Central memory CD4-positive, alpha-beta T cell (primary cell): ENCODE results near the gene TRAPPC6A.

Source experiments
- DNase-seq: peaks from one replicate; pipeline ENCODE4 v3.0.0; 2022

The TRAPPC6A gene

DNA sequence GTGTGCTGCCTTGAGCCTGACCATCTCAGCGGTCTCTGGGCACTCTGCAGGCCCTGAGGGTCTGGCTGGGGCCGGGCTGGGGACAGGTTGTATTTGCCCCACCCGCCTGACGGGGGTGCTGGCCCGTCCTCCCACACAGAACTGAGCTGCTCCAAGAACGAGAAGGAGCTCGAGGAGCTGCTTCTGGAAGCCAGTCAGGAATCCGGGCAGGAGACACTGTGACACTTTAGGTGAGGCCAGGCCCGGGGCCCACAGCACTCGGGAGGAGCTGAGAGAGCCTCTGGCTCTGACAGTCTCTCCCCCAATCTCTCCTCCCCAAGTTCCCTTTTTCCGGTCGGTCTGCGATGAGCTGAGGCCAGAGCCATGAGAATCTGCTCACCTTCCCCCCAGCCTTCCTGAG, 31.8 kb downstream of the TRAPPC6A start:
- DNase-seq, result no peak

DNA sequence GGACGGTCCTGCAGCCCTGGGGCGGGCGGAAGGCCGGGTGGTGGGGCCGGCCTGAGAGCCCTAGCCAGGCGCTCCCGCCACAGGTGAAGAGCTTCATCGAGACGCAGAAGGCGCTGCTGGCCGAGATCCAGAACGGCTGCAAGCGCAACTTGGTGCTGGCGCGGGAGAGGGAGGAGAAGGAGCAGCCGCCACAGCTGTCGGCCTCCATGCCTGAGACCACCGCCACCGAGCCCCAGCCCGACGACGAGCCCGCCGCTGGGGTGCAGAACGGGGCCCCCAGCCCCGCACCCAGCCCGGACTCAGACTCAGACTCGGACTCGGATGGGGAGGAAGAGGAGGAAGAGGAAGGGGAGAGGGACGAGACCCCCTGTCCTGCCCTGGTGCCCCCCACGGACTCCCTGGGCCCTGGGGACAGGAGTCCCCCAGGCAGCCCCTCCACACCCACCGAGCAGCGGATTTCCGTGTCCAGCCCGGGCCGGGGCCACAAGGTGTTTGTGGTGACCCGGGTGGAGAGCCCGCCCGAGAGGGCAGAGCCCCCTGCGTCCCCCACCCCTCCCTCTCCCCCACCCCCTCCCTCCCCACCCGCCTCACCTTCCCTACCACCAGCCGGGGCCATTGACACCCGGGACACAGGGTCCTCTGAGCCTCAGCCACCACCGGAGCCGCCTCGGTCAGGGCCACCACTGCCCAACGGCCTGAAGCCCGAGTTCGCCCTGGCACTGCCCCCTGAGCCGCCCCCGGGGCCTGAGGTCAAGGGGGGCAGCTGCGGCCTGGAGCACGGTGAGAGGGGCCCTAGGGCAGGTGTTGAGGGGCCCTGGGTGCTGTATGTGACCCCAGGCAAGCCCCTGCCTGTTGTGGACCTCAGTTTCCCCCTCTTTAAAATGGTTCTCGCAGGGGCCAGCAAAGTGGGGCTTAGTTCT, 32.5 kb downstream of the TRAPPC6A start:
- no peak for DNase-seq

DNA sequence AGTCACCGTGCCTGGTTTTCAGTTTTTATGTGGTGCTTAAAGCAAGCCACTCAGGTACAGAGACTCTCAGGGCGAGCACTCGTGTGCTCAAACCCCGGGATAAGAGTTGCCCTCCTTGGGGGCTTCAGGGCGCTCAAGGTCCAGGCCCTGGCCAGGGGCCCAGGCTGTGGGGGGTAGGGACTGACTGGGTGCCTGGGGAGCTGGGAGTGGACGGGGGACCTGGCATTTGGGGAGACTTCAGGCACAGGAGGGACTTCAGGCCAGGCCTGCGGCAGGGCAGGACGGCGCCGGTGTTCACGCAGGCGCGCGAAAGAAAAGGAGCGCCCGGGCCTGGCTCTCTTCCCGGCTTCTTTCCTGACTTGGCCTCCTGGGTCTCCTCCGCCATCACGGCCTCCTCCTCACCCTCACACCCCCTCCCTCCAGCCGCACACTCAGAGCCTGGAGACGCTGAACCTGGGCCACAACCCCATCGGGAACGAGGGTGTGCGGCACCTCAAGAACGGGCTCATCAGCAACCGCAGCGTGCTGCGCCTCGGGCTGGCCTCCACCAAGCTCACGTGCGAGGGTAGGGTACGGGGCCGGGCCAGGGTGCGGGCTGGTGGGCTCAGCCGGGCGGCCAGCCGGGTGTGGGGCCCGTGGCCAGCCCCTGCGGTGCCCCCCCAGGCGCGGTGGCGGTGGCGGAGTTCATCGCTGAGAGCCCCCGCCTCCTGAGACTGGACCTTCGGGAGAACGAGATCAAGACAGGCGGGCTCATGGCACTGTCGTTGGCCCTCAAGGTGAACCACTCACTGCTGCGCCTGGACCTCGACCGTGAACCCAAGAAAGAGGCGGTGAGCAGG, 33.4 kb downstream of the TRAPPC6A start:
- DNase-seq, result no peak

DNA sequence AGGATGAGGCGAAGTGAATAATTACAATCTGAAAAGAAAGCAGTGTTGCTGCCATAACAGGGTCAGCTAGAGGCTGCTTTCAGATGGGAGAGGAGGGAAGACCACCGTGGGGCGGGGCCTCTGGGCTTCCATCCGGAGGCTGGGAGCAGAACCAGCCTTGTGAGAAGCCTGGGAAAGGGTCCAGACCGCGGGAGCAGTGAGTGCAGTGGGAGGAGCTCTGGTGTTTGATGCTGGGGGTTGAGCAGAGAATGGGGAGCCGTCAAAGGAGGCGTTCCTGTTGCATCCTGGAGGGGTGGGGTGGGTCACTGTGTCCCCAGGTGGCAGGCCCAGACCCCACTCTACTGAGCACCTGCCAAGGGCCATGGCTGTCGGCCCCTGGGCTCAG, 35.3 kb downstream of the TRAPPC6A start:
- DNase-seq, result no peak

DNA sequence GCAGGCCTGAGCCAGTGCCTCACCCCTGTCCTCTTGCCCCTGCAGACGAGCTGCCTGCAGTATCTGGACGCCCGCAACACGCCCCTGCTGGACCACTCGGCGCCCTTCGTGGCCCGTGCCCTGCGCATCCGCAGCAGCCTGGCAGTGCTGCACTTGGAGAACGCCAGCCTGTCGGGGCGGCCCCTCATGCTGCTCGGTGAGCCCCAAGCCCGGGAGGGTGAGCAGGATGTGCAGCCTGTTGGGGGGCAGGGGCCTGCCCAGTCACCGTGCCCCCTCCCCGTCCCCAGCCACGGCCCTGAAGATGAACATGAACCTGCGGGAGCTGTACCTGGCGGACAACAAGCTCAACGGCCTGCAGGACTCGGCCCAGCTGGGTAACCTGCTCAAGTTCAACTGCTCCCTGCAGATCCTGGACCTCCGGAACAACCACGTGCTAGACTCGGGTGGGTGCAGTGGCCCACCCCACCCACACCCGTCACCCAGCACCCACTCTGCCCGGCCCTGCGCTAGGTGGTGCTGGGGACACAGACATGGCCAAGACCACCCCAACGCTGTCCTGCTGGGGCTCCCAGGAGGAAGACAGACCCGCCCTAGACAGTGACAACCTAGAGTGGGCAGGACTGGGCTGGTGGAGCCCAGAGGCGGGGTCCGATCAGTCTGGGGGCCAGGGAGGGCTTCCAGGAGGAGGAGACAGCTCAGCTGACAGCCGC, 35.9 kb downstream of the TRAPPC6A start:
- DNase-seq, result no peak

DNA sequence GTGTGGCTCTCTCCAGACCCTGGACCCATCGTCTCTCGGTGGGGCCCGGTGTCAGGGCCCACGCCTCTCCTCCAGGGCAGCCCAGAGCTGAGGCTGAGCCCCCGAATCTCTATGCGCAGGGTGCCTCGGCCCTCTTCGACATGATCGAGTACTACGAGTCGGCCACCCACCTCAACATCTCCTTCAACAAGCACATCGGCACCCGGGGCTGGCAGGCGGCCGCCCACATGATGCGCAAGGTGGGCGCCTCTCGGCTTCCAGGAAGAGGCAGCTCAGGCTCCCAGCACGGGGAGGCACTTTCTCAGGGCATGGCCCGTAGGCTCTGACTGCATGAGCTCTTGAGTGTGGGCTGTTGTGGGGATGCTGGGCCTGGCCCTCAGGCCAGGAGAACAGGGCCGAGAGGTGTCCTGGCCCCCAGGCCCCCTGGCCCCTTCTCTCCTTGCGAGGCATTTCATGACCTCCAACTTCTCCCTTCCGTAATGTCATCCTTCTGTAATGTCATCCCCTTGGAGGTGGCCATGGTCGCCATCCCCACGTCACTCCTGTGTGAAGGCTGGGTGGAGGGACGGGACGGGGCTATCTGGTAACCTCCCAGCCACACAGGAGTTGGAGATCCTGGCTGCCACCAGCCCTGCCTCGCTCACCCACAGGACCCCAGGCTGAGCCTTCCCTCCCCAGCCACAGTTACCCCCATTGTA, 36.7 kb downstream of the TRAPPC6A start:
- no peak for DNase-seq

DNA sequence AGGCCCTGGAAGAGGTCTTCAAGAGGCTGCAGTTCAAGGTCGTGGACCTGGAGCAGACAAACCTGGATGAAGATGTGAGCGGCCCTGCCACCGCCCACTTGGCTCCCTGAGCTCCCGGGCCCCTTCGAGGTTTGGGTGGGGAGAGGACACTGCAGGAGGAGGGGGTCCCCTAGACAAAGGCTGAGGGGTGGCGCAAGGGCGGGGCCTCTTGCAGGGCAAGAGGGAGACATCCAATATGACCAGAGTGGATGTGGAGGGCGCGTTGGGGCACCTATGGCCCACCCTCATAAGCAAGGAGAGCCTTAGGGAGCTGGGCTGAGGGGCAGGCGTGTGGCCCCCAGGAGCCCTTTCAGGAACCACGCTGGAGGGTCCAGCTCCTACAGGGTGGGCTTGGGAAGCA, 37.5 kb downstream of the TRAPPC6A start:
- DNase-seq, result no peak

DNA sequence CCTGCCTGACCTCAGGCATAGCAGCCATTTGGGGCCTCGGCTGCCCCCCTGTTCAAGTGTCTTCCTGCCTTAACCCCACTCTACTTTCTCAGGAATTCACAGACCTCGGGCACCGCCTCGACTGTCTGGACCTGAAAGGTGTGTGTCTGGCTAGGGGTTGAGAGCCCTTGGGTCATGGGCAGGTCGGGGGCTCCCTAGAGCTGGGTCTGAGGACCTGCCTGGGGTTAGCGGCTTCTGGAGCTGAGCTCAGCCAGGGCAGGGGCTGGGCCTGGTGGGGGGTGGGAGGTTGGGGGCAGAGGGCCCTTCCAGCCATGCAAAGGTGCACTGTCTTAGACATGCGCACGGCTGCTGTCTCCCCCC, 37.9 kb downstream of the TRAPPC6A start:
- DNase-seq, result no peak

DNA sequence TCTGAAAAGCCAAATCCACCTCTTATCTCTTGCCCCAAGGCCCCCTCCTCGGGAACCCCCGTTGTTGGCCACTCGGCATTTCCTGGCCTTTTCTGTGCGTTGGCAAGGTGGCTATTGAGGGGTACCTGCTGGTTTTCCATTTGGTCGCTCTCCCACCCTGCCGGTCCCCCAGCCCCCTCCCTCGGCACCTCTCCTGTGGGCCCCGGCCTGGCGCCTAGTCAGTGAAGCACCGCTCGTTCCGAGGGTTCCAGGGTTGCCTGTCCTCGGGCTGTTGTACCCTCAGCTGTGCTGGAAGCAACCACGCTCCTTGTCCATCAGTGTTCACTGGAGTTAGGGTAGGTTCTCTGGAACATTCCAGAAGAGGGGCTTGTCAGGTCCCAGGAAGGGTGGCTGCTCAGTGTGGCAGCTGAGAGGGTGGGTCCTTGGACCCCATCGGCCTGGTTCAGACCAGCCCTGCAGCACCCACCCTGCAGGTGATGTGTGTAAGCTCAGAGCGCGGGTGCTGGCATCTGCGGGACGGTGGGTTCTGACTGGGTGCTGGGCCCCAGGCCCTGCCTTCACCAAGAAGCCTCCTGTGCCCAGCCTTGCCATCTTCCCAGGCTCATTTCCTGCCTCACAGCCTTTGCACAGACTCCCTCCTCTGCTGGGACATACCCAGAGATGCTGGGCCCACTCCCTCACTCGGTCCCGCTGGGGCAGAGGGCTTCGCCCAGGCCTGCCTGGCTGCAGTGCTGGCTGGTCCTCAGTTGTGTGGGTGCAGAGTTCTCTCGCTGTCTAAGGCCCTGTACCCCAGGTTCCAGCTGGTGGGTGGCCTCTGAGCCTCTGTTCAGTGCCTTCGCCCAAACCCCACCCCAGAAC, 38.5 kb downstream of the TRAPPC6A start:
- DNase-seq, result no peak

DNA sequence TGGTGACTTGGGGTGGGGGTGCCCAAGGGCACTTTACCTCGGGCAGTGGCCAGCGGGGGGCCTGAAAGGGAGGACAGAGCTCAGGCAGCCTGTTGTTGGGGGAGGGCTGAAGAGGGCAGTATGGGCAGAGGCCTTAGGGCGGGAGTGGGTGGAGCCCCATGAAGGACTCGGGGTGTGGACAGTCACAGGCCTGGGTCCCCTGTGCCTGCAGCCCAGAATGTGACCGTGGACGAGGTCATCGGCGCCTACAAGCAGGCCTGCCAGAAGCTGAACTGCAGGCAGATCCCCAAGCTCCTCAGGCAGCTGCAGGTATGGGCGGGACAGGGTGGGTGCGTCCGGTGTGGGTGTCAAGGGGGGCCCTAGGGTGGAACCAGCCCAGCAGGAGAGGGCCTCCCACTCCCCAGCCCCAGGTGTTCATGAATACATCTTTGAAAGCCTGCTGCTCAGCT, 39.7 kb downstream of the TRAPPC6A start:
- DNase-seq, result no peak

DNA sequence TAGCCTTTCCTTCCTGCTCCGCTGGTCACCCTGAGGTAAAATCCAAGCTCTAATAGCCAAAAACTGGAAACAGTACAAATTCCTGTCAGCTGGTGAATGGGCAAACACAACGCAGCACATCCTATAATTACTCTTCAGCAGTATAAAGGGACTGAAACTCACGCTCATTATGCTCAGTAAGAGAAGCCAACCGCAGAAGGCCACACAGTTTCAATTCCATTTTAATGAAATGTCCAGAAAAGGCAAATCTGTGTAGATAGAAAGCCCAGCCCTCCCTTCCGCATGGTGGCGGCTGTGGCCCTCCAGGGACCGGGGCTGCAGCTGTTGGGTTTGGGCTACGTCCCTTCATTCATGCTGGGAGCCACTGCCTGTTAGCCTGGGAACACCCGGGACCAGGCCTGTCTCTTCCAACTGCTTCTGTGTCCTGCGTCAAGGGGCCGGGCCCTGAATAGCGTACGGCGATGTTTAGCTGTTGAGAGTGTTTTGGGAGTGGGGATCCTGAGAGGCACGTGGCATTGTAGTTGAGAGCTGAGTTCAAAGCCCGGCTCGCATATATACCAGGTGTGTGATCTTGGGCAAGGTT, 40.8 kb downstream of the TRAPPC6A start:
- DNase-seq, result no peak

DNA sequence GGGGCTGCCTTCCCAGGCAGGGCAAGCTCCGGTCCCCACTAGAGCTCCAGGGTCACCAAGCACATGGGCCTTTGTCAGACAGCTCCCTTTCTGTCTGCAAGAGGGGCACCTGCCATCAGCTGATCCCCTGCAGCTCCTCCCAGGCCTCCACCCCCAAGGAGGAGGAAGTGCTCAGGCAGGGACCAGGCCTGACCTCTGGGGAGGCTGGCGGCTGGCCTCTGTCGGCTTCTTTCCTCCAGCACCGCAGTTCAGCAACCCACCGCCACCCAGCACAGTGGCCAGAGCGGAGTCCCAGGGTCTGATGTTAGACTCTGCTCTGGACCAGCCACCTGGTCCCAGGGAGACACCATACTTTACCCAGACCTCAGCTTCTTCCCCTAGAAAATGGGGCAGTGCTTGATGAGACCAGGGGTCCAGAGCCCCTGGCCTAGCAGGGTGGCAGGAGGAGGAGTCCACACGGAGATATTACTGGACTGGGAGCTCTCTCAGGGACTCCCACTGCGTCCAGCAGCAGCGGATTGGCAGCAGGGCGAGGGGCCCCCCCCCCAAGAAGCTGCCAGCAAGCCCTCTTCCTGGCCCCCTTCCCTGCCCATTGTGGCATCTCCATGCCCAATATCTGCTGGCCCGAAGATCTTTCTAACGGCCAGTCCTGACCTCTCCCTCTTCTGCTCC, 41.4 kb downstream of the TRAPPC6A start:
- DNase-seq, result no peak

DNA sequence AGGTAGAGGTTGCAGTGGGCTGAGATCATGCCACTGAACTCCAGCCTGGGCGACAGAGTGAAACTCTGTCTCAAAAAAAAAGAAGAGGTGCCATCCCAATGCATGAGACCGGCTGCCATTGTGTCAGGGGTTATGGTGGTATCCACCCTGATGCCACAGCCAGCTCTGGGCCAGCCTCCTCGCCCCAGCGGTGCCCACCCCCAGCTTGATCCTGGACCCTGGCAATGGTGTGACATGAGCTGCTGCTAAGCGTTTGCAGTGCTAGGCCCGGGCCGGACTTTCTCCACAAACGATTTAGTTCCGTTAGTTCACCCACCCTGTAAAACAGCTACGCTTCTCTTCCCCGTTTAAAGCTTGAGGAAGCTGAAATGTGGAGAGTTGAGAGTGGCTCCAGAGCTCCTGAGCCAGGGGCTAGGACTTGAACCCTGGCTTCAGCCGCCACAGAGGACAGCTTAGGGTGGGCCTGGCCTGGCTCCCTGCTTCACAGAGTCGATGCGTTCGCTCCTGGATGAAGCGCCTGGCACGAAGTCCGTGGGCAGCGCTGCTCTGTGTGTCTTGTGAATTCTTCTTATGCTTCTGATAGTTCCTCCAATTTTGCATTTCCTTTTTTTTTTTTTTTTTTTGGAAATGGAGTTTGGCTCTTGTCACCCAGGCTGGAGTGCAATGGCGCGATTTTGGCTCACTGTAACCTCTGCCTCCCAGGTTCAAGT, 42.7 kb downstream of the TRAPPC6A start:
- no peak for DNase-seq

DNA sequence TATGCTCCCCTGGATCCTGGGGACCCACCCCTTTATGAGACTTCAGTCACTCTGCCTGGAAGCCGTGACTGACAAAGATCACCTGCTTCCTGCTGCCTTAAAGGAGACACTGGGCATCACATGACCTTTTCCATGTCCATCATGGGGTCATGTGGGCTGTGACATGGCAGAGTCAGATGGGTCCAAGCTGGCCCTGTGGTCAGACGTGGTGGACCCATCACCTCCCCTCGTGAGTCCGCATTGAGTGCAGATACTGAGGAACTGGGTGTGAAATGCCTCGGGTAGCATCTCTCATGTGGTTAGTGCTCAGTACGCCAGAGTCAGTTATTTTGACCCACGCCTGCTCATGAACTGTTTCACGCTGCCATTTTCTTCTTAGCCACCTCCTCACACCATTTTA, 44.4 kb downstream of the TRAPPC6A start:
- DNase-seq, result no peak

DNA sequence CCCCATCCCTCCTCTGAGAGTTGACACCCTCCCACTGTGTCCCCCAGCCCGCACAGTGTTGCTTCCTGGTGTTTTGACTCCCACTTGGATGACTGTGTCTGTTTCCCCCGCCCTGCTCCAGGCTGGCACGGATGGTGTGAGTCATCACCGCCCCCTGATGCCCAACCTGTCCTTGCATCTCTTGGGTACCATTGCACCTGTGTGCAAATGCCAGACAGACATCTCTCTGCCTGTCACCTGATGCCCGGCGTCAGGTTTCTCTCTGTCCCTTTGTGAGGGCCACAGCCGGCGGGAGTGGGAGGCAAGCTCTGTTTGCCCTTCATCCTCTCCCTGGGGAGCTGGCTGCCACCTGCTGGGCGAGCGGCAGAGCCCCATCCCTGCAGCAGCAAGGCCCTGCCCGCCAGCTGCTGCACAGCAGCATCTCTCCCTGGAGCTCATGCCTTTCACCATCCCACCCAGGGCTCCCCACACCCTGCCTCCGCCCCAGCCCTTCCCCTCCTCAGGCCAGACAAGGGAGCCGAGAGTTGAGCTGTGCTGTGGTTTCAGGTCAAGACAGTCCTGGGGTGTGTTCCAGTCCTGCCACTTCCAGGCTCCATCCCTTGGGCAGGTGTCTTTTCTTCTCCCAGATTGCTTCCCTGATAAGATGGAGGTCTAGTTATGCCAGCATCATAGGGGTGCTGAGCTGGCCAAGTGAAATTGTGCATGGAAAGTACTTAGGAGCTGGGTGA, 47.0 kb downstream of the TRAPPC6A start:
- no peak for DNase-seq

DNA sequence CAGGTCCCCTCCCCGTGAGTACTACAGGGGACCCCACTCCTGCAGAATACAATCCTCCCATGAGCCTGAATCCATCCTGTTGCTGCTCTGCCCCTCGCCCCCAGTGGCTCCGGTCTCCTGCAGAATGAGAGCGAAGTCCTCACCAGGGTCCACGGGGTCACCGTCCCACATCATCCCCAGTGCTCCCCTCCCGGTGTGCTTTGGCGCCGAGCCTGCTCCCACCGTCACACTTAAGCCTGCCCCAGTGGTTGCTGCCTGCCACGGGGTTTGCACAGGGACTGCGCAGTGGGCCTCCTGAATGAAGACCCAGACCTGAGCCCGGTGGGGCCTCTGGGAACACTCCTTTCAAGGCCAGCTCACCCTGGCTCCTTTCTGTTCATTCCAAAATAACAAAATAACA, 47.8 kb downstream of the TRAPPC6A start:
- DNase-seq, result no peak

DNA sequence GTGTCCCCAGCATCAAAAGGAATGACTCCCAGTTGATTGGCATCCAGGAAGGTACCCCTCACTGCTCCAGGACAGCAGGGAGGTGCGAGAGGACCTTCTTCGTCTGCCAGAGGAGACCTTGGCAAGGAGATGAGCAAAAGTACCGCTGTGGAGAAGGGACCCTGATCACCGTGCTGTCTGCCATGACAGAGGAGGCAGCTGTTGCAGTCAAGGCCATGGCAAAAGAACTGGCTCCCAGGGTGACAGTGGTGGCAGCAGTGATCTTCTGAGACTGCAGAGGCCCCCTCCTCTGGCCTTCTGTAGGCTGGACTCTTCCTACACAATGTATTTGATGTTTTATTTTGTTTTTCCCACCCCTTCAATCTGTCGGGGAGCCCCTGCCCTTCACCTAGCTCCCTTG, 49.2 kb downstream of the TRAPPC6A start:
- no peak for DNase-seq

DNA sequence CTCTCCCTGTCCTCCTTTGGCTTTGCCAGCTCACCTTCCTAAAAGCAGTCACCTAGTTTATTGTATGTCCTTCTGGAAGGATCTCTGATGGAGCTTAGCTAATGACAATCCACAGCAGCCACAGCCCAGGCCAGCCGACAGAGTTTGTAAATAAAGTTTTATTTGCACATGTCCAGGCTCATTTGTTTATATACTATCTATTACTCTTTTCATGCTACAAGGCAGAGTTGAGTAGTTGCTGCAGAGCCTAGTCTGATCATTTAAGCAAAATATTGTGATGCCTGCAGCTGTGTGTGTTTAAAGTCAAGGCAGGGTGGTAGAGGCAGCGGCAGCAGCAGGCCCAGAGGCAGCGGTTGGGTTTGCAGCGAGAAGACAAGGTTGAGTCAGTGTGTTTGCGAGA, 49.9 kb downstream of the TRAPPC6A start:
- DNase-seq, result no peak

DNA sequence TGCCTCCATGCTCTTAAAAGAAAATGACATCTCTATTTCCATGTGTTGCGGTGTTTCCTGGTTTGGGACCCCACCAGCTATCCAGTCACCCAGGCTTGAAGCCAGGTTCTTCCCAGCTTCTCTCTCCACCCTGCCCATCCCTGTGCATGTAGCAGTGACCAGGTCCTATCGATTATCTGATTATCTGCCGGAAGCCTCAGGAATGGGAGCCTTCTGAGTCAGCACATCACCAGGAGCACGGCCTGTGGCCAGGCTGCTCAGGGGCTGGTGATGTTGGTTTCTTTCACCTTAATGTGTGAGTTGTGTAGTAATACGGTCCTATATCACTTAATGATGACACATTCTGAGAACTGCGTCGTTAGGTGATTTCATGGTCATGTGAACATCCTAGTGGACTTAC, 51.4 kb downstream of the TRAPPC6A start:
- DNase-seq, result no peak
